H4 (cell line): ENCODE results near the gene DAAM2. TPM values are rescaled to one million over a fixed set of nuclear protein-coding genes. Genes with fewer than 3 reads are reported as not detected.

Experiments
- DNase-seq: peaks from one replicate; pipeline ENCODE4 v3.0.0-alpha.2; 2015; ENCODE audit warnings: low spot score
- total RNA-seq: library from RNA; depleted of rRNA; stranded (reverse); fragments of >200 nt; shearing (Covaris generic); gene quantifications from 2 replicates; pipeline ENCODE4 v1.2.3, GENCODE V29; 2014

The DAAM2 gene
- total RNA-seq, 1 experiment from 2014 or later, result 9.6 TPM

DNA sequence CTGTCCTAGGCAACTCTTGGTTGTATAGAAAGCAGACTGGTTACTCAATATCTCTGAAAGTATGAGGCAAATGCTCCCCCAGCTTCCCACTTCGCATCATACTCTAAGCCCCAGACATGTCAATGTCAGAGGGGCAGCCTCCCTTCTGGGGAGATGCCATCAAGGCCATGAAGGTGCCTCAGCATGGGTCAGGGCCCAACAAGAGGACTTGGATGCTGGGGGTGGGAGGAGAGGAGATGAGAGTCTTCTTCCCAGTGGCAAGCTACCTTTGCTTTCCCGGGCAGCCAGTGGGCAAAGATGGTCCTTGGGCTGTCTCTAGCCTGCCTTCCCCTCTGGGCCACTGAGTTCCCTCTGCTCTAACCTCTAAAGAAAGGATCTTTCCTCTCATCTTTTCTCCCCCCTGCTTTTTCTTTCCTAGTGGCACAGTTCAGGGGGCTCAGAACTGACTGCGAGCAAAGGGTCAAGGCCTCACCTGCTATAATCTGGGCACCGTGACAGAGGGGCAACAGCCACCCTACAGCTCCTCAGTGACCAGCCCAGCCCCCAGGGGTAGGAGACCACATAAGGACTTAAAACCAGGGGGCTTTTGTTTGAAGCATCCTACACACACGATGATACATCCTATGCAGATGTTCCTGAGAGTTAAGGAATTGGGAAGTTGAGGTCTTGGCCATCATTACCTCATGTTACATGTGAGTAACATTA is 115.8 kb downstream of the DAAM2 start:
- no peak for DNase-seq

DNA sequence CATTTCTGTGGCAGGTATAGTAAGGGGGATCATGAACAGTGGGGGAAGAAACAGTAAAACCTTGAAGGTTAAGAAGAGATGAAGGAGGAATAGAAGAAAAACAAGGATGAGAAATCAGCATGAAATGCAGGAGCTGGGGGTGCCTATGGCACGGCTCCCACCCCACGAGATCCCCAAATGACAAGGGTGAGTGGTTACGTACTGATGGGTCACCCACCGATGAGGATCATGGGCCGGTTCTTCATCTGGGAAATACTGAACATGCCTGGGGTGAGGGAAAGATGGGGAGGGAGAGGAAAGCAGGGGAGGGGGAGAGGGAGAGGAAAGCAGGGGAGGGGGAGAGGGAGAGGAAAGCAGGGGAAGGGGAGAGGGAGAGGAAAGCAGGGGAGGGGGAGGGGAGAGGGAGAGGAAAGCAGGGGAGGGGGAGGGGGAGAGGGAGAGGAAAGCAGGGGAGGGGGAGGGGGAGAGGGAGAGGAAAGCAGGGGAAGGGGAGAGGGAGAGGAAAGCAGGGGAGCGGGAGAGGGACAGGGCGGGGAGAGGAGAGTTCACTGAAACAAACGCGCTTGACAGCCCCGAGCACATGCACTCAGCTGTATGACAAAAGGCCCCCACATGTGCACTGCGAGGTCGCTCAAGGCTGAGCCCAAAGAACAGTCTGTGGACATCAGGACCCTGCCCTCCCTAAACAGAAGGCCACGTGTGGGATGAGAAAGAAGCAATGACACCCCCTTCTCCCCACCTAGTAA is 116.8 kb downstream of the DAAM2 start:
- no peak for DNase-seq

DNA sequence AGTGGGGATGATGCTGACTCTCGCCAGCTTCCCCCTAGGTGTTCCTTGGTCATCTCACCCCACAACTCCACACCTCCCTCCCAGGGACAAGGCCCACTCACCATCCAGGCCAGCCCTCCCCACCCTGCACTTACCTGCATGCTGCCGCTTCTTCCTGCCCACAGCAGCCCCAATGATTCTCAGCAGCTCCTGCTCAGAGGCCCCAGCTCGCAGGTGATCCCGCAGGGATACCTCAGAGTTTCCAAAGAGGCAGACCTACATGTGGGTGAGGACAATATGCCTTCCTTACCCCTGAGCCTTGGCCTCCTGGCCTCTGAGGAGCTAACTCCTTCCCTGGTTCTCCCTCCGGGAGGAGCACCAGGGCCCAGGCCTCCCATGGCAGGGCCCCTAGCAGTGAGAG is 117.5 kb downstream of the DAAM2 start:
- no peak for DNase-seq

DNA sequence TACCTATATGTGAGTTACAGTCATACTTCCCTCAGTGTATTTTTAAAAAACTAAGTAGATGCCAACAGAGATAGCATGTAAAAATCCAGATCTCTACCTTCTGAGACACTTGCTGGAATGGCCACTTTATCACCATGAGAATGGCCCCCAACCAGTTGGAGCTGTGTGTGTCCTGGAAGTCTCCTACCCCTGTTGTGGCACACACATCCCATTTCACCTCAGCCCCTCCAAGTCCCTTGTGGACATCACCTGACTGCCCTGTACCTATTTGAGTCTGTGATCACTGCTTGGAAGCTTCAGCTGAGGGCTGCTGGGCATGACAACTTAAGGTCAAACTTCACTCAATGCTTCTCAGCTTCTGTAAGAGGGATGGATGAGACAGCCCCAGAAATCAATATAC is 118.0 kb downstream of the DAAM2 start:
- DNase-seq, result no peak

DNA sequence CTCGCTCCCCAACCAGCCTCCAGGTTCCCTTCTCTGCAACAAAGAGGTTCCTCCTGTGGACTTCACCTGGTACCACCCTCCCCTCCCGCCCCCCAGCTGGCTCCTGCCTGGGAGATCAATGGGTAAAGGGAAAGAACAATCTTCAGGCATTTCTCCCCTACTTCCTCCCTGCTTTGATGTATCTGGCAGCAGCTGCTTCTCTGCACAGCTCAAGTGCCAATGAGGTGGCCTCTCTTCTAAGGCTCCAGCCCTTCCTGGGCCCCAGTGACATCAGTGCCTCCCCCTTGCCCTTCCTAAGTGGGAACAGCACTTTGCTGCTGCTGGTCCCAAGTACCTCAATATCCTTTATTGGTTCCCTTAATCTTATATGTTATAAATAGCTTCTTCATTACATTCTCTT is 118.6 kb downstream of the DAAM2 start:
- no peak for DNase-seq

DNA sequence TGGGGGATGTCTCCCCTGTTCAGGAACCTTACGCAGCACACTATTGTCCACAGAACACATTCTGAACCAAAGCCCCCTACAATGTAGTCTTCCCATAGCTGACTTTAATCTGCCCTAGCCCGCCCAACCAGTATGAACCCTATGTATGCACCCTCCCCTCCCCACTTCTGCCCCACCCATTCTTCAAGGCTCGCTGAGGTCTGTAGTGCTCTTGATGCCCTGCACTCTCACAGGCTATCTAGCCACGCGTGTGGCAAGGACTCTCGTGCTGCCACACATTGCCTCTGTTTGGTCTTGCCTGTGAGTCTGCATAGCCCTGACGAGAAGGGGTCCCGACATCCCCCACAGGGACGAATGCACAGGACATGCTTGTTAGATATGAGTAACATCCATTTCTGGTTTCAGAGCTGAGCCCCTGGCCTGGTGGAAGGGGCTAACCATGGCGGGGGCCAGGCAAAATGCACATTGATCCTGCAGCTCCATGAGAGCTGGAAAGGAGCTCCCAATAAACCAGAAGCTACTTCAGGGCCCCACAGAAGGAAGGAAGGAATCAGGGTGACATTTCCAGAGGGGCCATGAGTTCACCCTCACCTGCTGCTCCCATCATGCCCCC is 119.4 kb downstream of the DAAM2 start:
- DNase-seq, result no peak

DNA sequence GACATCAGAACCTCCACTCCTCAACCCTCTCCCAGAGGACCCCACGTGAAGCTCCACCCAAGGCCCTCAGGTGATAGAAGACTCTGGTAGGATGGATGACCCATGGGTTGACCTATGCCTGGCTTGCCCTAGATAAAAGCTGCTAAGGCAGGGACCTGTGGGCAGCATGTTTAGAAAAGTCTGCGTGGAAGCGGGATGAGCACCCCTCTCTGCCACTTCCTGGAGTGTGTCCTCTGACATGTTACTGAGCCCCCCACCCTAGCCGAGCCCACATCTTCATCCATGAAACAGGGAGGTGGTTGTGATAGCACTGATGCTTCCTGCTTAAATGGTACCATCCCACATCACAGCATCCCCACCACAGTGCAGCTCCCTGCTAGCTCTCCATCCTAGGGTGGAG is 120.3 kb downstream of the DAAM2 start:
- no peak for DNase-seq

DNA sequence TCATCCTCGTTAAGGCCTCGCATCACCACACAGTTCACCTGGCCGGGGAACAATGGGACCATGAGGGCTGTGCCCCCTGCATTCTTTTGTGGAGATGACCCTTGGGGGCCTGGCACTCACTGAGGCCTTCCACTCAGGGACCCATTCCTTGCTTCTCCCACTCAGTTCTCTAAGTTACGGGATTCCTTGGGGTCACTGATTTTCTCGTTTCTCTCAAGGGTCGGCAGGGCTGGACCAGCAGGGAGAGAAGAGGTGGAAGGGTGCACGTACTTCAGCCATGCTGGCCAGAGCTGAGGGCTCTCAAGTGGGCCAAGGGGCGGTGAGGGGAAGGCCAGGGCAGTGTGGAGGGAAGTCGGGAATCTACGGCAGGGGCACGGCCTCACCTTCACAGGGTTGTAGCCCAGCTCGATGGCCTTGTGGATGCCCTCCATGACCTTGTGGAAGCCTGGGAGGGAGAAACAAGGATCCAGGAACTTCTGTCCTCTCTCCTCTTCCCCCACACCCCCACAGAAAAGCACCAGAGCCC is 121.3 kb downstream of the DAAM2 start:
- no peak for DNase-seq

DNA sequence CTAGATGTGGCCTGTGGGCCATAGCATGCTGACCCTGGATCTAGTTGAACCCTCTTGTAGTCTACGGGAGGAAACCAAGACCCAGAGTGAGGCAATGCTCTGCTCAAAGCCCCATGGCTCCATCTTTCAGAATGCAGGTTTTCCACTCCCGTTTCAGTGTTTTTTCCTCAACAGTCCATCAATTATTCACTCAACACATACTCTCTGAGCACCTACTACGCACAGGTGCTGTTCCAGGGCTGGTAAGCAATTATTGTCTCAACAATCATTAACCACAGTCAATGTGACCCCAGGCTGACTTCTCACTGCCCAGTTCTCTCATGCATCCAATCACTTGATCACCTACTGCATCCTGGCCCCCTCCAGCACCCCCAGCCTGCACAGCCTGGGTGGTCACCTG is 122.1 kb downstream of the DAAM2 start:
- DNase-seq, result no peak

DNA sequence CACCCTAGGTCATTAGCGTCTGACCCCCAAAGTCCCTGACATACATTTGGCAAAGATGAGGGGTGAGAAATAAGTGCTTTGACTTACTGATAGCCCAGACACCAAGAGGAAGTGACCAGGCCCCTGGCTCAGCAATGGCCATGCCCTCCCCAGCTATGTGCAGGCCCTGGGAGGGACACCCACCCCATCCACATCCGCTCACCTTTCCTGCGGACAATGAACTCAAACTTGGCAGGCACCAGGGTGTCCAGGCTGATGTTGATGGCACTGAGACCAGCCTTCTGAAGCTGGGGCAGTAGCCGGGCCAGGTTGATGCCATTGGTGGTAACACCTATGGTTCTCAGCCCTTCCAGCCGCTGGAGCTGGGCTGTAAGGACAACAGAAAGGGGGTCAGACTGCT is 123.7 kb downstream of the DAAM2 start:
- DNase-seq, result no peak

DNA sequence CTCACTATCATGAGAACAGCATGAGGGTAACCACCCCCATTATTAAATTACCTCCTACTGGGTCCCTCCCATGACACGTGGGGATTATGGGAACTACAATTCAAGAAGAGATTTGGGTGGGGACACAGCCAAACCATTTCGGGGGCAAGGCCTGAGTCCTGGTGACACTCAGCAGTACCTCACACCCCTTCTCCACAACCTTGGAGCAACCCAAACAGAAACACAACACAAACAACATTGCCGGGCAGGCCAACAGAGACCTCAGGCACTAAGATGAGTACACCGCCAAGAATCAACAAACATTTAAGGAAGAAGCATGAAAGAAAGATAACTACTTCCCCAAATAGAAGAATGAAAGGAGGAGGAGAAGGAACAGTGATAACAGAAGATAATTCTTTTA is 125.2 kb downstream of the DAAM2 start:
- no peak for DNase-seq

DNA sequence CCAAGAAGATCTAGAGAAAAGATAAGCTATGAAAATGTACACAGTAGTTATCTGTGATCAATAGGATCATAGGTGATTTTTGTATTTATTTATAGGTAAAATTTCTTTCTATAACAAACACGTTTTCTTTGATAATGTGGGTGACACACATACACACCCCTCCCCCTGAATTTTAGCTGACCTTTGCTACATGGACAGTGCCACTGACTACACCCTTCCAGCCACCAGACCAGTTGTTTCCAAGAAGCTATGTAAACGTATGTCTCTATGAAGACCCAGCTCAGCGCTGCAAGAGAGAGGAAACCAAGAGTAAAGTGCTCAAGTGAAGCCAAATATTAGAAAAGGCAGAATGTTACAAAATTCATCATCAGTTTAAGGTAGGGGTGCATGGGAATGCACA is 125.8 kb downstream of the DAAM2 start:
- no peak for DNase-seq

DNA sequence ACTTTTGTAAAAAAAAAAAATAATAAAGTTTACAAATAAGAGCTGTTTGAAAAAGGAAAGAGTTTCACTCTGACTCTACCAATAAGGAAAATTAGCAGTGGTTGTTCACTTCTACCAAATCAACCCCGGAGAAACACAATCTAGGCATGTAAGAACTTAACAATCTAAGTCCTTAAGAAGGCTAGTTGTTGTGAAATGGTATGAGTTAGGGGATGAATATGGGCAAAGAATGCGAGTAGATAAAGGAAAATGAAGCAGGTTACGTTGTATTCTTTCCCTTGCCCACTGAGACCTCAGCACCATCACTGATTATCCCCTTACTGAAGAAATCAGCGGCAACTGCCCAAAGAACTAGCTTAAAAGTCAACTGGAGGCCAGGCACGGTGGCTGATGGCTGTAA is 126.7 kb downstream of the DAAM2 start:
- DNase-seq, result no peak

DNA sequence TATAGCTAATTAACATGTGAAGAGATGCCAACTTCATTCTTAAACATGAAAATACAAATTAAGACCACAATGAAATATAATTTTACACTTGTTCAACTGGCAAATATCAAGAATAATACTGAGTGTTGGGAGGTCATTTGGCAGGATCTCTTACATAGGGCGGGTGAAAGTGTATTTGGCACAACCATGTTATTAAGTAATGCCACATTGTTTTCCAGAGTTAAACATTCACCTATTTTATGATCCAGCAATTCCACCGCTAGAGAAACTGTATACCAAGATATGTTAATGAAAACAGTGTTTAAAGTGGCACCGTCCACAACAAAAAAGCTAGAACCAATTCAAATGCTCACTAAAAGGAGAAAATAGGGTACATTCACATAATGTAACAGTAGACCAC is 128.0 kb downstream of the DAAM2 start:
- DNase-seq, result no peak

DNA sequence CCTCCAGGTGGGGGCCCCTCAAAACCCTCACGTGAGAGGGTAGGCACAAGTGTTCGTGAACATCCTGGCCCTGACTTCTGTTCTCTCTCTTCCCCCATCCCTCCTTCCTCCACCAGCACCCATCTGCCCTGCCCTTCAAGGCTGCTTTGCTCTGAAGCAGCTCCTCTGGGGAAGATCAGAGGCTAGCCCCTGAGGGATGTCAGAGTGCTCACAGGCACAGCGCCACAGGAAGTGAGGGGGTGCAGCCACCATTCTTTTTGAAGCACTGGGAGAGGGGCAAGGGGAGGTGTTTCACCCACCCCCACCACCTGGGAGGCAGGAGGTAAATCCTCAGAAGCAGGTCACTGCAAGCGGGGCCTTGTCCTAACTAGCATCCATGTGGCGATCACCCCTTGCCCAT is 130.6 kb downstream of the DAAM2 start:
- no peak for DNase-seq

DNA sequence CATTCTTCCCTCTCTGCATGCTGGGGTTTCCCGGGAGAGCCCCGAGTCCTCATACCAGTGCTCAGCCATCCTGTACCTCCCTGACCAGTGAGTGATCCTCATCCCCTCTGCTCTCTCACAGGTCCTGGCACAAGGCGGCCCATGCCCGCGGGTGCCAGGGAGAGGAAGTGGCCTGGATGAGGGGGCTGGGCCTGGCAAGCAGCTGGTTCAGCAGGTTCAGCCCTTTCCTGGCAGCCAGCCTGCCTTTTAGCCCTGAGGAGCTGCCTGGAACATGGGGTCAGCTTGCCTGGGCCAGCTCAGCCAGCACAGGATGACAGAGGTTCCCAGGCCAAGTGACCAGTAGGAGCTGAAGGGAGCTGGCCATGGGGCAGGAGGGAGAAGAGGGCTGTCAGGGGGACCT is 131.2 kb downstream of the DAAM2 start:
- DNase-seq, result no peak

DNA sequence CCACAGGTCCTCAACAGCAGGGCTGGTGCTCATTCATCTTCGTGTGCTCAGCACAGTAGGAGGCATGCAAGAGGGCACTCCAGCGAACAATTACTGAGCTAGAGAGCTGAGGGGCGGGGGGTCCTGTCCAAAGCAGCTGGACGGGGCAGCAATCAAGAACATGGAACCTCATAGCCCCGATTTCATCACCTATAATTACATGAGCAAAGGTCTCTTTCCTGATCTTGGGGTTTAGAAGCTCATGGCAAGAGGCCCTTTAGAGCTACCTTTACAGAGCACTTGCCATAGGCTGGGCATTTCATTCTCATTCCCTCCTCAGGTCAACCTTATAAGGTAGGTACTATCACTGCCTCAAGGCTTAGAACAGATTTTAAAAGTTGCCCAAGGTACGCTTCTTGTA is 131.7 kb downstream of the DAAM2 start:
- no peak for DNase-seq

DNA sequence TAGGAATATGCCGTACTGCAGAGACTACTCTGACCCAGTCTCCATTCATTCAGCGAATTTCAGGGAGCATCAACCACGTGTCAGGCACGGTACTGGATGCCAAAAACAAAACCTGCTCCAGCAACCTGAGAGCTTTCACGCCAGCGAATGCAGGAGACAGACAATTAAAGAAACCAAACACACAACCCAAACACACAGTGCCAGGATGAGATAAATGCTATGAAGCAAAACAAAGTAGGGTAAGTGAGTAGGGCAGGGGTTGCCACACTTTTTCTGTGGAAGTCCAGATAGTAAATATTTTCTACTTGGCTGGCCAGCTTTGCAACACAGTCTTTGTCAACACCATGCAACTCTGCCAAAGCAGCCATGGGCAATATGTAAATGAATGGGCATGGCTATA is 132.1 kb downstream of the DAAM2 start:
- no peak for DNase-seq

DNA sequence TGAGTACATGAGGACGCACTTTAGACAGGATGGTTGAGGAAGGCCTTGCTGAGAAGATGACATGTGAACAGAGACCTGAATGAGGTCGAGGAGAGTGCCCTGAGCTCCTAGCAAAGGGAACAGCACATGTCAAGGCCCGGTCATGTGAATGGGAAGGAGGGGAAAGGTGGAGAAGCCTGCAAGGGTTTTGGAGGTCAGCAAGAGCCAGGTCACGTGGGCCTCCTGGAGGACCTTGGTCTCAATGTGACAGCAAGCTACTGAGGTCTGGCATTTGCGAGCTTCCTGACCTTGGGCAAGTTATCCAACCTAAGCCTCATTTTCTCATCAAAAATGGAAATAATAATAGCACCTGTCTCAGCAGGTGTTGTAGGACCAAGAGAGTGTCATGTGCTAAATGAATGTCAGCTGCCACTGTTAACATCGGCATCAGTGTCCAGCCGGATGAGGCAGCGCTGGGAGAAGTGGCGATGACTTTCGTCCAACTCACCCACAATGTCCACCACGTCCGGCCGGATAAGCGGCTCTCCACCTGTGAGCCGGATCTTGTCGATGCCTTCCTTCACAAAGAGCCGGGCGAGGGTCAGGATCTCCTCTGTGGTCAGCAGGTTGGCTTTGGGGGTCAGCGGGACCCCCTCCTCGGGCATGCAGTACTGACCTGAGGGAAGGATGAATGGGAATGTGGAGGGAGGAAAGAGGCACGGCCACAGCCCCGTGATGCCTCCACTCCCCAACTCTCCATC is 133.2 kb downstream of the DAAM2 start:
- DNase-seq, result no peak

DNA sequence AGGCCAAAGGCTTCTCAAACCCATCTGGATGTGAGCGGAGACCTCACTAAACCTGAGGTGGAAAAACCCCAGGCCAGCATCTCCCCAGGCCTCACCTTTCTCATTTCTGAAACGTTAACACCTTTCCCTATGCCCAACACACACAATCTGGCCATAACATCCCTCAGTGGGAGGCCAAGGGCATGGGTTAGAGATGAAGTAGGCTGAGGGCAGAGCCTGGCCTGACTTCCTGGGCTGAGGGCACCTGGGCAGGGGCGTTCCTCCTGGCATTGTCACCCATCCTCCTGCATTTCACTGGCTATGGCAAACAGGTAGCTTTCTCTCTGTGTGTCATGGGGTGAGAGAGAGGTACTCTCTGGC is 133.7 kb downstream of the DAAM2 start:
- no peak for DNase-seq

DNA sequence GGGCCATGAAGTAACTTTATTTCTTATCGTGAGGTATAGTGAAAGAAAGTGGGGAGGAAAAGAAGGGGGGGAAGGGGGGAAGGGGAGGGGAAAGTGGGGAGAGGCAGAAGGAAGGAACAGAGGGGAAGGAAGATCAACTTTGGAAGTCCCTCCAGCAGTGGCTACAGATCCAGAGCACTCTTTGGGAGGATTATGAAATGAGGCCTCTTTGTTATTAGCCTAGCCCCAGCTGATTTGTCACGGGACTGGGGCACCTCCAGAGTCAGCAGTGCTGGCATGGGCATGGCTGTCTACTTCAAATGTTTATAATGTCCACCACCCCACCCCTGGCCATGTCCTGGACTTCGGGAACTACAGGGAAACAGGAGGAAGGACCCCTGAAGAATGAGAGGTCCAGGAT is 134.5 kb downstream of the DAAM2 start:
- DNase-seq, result no peak

DNA sequence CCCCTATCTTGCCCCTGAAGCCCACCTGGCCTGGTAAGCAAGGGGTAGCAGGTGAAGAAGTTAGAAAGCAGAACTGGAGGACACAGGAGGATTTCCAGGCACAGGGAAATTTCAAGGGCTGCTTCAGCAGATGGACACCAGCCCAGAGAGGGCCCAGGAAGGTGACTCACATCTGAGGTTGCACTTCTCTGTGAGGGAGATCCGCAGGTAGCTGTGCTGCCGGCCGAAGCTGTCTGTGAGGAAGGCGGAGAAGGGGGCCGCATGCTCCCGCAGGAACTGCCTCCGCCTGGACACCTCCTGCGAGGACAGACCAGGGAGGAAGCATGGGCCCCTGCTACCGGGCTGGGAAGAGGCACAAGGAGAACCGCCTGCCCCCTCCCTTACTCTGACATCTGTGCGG is 135.0 kb downstream of the DAAM2 start:
- no peak for DNase-seq
